GM23248 (cell line): ENCODE data around the gene PHC2.

Source experiments
- EZH2 ChIP-seq: fragments of 200-600 bp; sonication (generic); IDR thresholded peaks from 2 replicates; pipeline ENCODE4 v1.6.1; 2018; ENCODE audit warnings: antibody characterized with exemption, mild to moderate bottlenecking; ENCODE audit not compliant: insufficient read depth, poor library complexity, severe bottlenecking
- EZH2phosphoT487 ChIP-seq: fragments of 200-600 bp; sonication (generic); IDR thresholded peaks from 2 replicates; pipeline ENCODE4 v1.6.1; 2018; ENCODE audit warnings: antibody characterized with exemption, moderate library complexity, mild to moderate bottlenecking, low read depth; ENCODE audit not compliant: insufficient read depth

GRCh38 chr1:33402206-33402605, 28.7 kb downstream of the PHC2 start:
- TF ChIP-seq EZH2phosphoT487 = no peak
- no peak for TF ChIP-seq EZH2
